Endodermal cell (in vitro differentiated cells): Measurements from ENCODE around the gene IFNA17. TPM values are rescaled to one million over a fixed set of nuclear protein-coding genes. Genes with fewer than 3 reads are reported as not detected.

ENCODE experiments used
- DNase-seq: peaks from one replicate; pipeline ENCODE4 v3.0.0-alpha.2; 2017
- H3K27ac ChIP-seq: 2 replicates; pipeline ENCODE4 v1.5.1; 2013; ENCODE audit warnings: mild to moderate bottlenecking, low read depth, low read length, moderate library complexity
- H3K27me3 ChIP-seq: 2 replicates; pipeline ENCODE4 v1.6.1; 2013; ENCODE audit warnings: mild to moderate bottlenecking, low read length, moderate library complexity; ENCODE audit not compliant: insufficient read depth, control insufficient read depth, poor library complexity, severe bottlenecking
- H3K36me3 ChIP-seq: 2 replicates; pipeline ENCODE4 v1.7.0; 2013; ENCODE audit warnings: mild to moderate bottlenecking, low read length, moderate library complexity; ENCODE audit not compliant: control insufficient read depth, insufficient read depth
- H3K4me1 ChIP-seq: one replicate; pipeline ENCODE4 v1.7.0; 2013; ENCODE audit warnings: low read length; ENCODE audit not compliant: control insufficient read depth, insufficient read depth
- H3K4me3 ChIP-seq: 2 replicates; pipeline ENCODE4 v1.5.1; 2013; ENCODE audit warnings: mild to moderate bottlenecking, low read length, moderate library complexity
- H3K9ac ChIP-seq: 2 replicates; pipeline ENCODE4 v1.6.1; 2013; ENCODE audit warnings: mild to moderate bottlenecking, low read length, moderate library complexity; ENCODE audit not compliant: poor library complexity, severe bottlenecking; ENCODE audit errors: extremely low read depth
- H3K9me3 ChIP-seq: 2 replicates; pipeline ENCODE4 v1.6.1; 2013; ENCODE audit warnings: mild to moderate bottlenecking, low read length, moderate library complexity; ENCODE audit not compliant: control insufficient read depth
- H3K27ac Mint-ChIP-seq: 2 replicates; pipeline ENCODE4 v1.8.0; 2020; ENCODE audit warnings: mixed read lengths
- H3K27me3 Mint-ChIP-seq: 2 replicates; pipeline ENCODE4 v1.8.0; 2021; ENCODE audit warnings: mild to moderate bottlenecking, mixed read lengths; ENCODE audit not compliant: insufficient read depth
- H3K36me3 Mint-ChIP-seq: 2 replicates; pipeline ENCODE4 v1.8.0; 2020; ENCODE audit warnings: low read depth, mixed read lengths
- H3K4me1 Mint-ChIP-seq: 2 replicates; pipeline ENCODE4 v1.8.0; 2020; ENCODE audit warnings: mixed read lengths
- H3K4me3 Mint-ChIP-seq: 2 replicates; pipeline ENCODE4 v1.8.0; 2020; ENCODE audit warnings: mild to moderate bottlenecking, moderate library complexity, mixed read lengths
- H3K9me3 Mint-ChIP-seq: 2 replicates; pipeline ENCODE4 v1.8.0; 2020; ENCODE audit warnings: mild to moderate bottlenecking, mixed read lengths
- CTCF ChIP-seq: fragments of 200-600 bp; sonication (generic); conservative IDR thresholded peaks from 2 replicates; pipeline ENCODE4 v1.5.0; 2021; ENCODE audit warnings: antibody characterized with exemption, mild to moderate bottlenecking
- WGBS, 2 experiments: methylation state at CpG; one replicate each; pipeline versions ENCODE4 v1.1.5 to v1.1.7; 2013; ENCODE audit warnings: missing lambda C conversion rate in 2 of 2, mixed read lengths in 1 of 2; ENCODE audit not compliant: insufficient coverage in 1 of 2, insufficient read length in 1 of 2; 5-methylcytosine and 5-hydroxymethylcytosine counted together
- total RNA-seq, 2 donors: library from RNA; stranded (reverse); fragmentation: NEBNext Ultra II Directional in 1 of 2; extraction: Animal tissue kit (Norgen Biotek cat#: 25700) in 1 of 2; gene quantifications; 2 replicates in 1 of 2; 3 replicates in 1 of 2; pipeline ENCODE4 v1.2.1, GENCODE V29; 2021

The IFNA17 gene
- total RNA-seq, 2 donors from 2014 or later: not detected

DNA sequence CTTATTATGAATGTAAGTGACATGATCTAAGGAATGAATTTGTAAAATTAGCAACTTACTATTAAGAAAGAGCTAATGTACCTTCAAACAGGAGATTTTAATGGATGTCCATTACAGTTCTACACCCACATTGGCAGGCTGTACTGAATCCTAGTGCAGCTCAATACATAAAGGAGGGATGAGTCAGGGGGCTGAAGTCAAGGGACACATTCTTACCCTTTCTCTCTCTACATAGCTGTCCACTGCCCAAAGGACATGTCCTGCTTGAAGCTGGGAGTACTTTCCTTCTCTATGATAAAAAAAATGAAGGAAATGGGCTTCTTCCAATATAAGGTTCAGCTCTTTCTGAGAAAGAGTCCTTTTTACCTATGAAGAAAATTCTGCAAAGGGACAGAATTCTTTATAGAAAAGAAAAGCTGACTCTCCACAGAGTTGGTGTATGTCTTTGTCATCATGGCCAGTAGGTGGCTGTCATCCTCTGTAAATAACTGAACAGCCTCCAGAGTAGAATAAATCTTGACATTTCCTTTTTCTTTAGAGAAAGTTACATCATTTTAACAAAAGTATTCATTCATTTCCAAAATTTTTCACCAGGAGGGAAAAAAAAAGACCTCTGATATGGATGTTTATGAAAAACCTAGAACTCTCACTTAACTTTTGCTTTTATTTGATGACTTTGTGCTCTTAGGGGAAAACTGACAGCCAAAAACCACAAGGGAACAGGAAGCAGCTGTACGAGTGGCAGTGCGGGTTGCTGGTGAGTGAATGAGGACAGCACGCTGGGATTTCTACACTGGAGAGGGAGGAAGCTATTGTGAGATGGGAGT, 24.9 kb upstream of the IFNA17 start:
- no peak for DNase-seq
- Histone ChIP-seq H3K9ac (no peak overlapping the region), H3K9me3 (peaks cover 6% of the 10 kb centered on the region), H3K4me1 (no peaks in the 10 kb centered on the region), H3K36me3 (no peaks in the 10 kb centered on the region), H3K27me3 (peaks cover 92% of the 10 kb centered on the region), H3K27ac (no peak overlapping the region), H3K4me3 (no peak overlapping the region)
- Mint-ChIP-seq H3K27me3 (peaks cover 89% of the 10 kb centered on the region), H3K27ac (no peak overlapping the region), H3K4me1 (no peaks in the 10 kb centered on the region), H3K9me3 (peaks cover 3% of the 10 kb centered on the region), H3K36me3 (no peaks in the 10 kb centered on the region), H3K4me3 (no peak overlapping the region)
- TF ChIP-seq CTCF: peak; percentile 86
- WGBS, 2 experiments: 5 to 8% methylated on average over 3 of the region's 3 CpGs

GRCh38 chr9:21251638-21252037, 23.6 kb upstream of the IFNA17 start:
- Mint-ChIP-seq H3K4me3 (no peak overlapping the region), H3K27ac (no peak overlapping the region), H3K27me3 (peaks cover 78% of the 10 kb centered on the region), H3K9me3 (no peaks in the 10 kb centered on the region), H3K36me3 (no peaks in the 10 kb centered on the region), H3K4me1 (no peaks in the 10 kb centered on the region)
- no peak for TF ChIP-seq CTCF
- Histone ChIP-seq H3K27ac (no peak overlapping the region), H3K4me3 (no peak overlapping the region), H3K27me3 (peaks cover 79% of the 10 kb centered on the region), H3K36me3 (no peaks in the 10 kb centered on the region), H3K4me1 (no peaks in the 10 kb centered on the region), H3K9me3 (no peaks in the 10 kb centered on the region), H3K9ac (no peak overlapping the region)
- WGBS, 2 experiments: 82 to 83% methylated on average over 4 of the region's 4 CpGs
- no peak for DNase-seq

DNA sequence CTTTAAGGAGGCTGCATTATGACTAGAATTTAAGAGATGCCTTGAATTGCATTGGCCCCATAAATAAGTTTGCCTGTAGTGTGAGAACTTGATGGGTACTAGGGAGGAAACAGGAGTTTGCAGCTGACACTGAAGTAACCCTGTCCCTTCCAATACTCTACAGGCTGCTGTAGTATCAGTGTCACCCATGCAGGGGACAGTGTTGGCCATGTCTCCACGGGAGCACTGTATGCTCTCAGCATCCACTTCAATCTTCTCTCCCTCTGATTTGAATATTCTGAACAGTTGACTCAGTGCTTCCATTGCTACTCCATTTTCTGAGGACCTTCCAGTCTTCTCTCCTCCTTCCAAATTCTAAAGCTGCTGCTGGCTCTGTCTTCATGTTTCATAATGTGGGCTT, 23.2 kb upstream of the IFNA17 start:
- H3K4me3 ChIP-seq: no peak overlapping the region
- H3K27me3 ChIP-seq: peaks cover 75% of the 10 kb centered on the region
- no peak overlapping the region for H3K4me3 Mint-ChIP-seq
- 39 to 42% methylated on average over 1 of the region's 1 CpG for WGBS, 2 experiments
- H3K9ac ChIP-seq: no peak overlapping the region
- no peak overlapping the region for H3K27ac ChIP-seq
- H3K9me3 ChIP-seq: no peaks in the 10 kb centered on the region
- no peaks in the 10 kb centered on the region for H3K36me3 Mint-ChIP-seq
- no peaks in the 10 kb centered on the region for H3K4me1 ChIP-seq
- DNase-seq: no peak
- peaks cover 74% of the 10 kb centered on the region for H3K27me3 Mint-ChIP-seq
- H3K27ac Mint-ChIP-seq: no peak overlapping the region
- no peaks in the 10 kb centered on the region for H3K36me3 ChIP-seq
- peaks cover 3% of the 10 kb centered on the region for H3K9me3 Mint-ChIP-seq
- H3K4me1 Mint-ChIP-seq: no peaks in the 10 kb centered on the region
- peak; percentile 38 for TF ChIP-seq CTCF
